Activated CD4-positive, CD25-positive, alpha-beta regulatory T cell treated with anti-CD3 and anti-CD28 coated beads, Interleukin-2, amount 50 U/mL, for 16 hours (primary cell): ENCODE measurements around the gene OGFOD3.

Source experiments
- DNase-seq: peaks from one replicate; pipeline ENCODE4 v3.0.0-alpha.2; 2020; ENCODE audit warnings: low read depth, low spot score

Gene OGFOD3

GRCh38 chr17:82446649-82447048 is 28.3 kb upstream of the OGFOD3 start:
- DNase-seq: no peak

GRCh38 chr17:82446124-82446523 is 27.7 kb upstream of the OGFOD3 start:
- DNase-seq: no peak

DNA sequence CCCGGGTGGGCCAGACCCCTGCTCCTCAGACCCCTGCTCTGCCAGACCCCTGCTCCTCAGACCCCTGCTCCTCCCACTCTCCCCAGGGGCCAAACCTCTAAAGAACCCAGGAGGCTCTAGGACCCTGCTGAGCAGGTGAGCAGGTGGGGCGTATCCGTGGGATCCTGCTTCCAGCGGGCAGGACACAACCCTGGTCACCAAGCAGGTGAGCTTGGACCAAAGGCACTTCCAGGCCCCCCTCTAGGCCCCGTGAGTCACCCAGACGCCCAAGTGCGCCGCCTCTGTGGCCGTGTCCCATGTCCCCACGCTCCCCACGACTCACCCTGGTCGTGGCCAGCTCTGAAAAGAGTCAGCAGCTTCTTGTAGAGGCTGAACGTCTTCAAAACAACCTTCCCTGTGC is 27.2 kb upstream of the OGFOD3 start:
- no peak for DNase-seq

- no peak for DNase-seq
These were observed 26.6 kb upstream of the OGFOD3 start for GRCh38 chr17:82444941-82445521.

DNA sequence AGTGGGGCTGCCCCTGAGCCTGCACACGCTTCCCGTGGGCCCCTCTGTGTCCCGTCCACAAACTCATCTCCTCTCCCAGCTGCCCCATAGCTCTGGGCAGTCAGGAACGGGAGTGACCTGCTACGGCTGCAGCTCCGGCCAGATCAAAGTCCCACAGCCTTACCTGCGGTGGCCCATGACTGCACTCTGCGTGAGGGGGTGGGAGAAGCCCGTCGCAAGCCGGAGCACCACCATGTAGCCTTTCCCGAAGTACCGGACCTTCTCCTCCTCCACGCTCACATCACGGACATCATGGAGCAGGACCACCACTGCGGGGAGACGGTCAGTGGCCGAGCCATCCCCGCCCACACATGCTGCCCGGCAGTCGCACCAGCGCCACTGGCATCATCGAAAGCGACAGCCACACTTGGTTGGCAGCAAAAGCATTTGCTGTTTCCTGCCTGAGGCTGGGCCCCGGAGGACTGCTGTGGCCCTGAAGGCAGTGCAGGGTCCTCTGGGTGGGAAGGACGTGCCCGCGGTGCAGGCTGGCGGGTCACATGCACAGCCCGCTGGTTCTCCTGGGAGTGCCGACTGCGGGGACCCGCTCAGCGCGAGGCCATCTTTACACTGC is 26.0 kb upstream of the OGFOD3 start:
- no peak for DNase-seq

GRCh38 chr17:82443465-82444283 is 25.3 kb upstream of the OGFOD3 start:
- no peak for DNase-seq

DNA sequence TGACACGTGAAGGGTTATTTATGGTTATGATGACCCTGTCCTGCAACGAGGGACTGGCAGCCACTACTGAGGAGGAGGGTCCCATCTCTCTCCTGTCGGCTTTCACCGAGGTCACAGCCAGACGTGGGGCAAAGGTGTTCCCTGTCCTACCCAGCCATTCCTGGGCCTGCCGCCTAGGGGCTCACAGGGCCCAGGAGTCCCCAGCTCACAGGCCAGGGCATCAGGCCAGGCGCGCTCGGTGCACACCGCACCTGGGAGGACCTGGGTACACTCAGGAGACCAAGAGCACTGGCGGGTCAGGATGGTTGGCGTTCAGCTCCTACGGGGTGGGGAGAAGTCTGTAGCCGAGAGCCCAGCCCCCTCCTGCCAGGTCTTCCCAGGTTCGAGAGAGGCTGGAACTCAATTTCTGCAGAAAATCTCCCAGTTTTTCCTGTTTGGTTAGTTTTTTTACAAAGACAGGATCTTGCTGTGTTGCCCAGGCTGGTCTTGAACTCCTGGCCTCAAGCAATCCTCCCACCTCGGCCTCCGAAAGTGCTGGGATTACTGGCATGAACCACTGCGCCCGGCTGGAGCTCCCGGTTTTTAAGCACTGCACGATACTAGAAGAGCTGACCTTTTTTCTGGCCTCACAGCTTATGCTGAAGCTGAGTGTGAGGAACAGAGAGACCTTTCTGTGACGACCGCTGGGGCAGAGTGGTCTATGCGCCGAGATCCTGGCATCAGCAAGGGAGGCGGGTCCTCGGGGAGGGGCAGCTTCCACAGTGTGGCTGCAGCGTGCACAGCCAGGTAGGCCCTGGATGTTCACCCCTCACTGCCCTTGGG is 24.5 kb upstream of the OGFOD3 start:
- no peak for DNase-seq

- DNase-seq: no peak
These were observed 23.5 kb upstream of the OGFOD3 start for GRCh38 chr17:82441691-82442487.

DNA sequence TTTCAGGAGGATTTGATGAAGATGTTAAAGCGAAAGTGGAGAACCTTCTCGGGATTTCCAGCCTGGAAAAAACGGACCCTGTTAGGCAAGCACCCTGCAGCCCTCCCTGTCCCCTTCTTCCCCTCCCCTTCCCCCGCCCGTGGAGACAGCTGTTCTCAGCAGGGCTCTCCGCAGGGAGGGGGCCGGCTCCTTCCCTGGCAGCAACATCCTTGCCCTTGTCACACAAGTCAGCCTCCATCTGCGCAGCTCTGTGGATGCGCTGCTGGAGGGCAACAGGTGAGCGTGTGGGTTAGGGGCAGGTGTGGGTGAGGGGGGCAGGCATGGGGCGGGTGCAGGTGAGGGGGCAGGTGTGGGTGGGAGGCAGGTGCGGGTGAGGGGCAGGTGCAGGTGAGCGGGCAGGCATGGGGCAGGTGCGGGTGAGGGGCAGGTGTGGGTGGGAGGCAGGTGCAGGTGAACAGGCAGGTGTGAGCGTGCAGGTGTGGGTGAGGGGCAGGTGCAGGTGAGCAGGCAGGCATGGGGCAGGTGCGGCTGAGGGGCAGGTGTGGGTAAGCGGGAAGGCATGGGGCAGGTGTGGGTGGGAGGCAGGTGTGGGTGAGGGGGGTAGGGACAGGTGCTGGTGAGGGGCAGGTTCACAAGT is 22.7 kb upstream of the OGFOD3 start:
- no peak for DNase-seq

GRCh38 chr17:82440469-82440981 is 22.1 kb upstream of the OGFOD3 start:
- no peak for DNase-seq

DNA sequence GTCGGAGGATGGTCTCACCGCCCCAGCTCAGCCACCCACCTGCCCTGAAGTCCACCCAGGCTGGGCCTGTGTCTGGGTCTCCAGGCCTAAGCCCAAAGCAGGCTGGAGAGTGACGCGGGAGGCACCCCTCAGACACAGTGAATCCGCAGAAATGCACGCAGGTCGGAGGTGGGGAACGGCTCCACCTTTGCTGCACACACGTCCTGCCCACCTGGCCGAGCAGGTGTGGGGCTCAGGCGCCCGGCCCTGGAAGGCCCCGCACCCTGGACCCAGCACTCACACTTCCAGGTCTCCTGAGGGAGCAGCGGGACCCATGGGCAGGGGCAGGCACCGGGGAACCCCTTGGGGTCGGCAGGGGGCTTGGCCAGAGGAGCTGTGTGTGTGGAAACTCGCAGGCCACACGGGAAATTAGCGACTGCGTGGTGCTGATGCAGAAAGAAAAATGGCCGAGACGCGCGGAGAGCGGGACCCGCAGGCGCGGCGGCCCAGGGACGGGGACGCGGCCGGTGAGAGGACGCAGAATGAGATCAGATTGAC is 21.5 kb upstream of the OGFOD3 start:
- DNase-seq: no peak

GRCh38 chr17:82439194-82439828 is 20.9 kb upstream of the OGFOD3 start:
- no peak for DNase-seq

DNA sequence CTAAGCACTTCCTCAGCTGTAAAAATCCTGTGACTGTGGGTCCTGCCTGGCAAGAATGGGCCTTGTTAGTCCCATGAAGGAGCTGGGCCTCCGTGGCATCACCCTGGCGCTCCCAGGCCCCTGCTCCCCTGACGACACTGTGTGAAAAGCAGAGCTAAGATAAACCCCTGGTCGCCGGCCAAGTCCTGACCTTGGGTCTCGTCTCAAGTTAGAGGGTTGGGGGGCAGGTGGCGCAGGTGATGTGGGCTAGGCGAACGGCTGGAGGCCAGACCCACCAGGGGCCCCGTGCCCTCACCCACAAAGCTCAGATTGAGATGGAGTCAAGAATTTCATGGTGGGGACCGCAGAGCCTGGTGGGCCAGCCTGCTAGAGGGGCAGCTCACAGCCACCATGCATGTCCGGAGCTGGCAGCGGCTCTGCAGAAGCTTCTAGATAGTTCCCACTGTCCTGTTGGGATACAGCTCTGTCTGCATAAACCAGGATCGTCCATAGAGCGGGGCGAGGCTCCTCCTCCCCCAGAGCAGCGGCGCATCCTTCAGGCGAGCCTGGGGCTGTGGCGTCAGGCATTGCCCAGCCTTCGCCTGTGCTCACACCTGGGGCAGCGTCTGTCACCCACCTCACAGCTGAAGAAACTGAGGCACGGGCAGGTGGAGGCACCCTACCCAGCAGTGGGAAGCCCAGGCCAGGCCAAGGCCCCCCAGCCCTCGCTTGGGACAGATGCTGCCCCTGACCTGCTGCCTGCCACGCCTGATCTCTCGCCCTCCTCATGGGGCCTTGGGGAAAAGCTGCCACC is 20.2 kb upstream of the OGFOD3 start:
- DNase-seq: no peak

DNA sequence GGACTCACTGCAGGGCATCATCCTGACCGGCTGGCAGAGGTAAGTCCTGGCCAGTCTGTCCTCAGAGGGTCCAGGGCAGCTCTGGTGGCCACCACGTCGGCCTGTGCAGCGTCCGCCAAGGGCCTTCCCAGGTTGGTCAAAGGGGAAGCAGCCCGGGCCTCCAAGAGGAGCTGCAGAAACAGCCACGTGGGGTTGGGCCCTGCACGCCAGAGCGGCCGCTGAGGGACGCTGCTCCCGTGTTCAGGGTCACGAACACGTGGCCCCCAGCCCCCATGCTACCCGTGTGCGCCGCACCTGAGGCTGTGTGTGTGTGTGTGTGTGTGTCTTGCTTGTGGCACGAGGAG is 18.9 kb upstream of the OGFOD3 start:
- no peak for DNase-seq

DNA sequence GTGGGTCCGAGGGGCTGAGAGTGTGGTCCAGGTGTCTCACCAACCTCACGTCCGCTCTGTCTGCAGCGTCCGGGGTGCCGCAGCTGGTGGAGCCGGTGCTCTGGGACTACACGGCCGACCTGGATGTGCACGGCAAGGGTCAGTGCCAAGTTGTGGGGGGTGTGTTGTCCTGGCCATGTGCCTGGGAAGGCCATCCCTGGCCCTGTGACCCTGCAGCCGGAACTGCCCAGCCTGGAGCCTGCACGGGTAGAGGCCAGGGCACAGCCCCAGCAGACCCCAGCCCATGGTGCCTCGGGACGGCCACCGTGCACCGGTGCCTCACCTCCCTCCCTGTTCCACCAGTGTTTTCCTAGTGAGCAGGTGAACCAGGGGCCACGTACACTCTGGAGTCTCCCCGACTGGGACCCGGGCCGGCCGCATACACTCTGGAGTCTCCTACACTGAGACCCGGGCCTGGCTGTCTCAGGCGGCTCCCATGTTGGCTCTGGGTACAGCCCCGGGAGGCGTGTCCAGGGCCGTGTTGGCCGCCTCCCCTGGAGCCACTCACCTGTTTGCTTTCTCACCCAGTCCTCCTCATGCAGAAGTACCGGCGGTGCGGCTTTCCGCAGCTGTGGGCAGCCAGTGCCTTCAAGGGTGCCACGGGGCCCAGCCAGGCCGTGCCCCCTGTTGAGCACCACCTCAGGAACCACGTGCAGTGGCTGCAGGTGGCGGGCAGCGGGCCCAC is 18.4 kb upstream of the OGFOD3 start:
- DNase-seq: no peak

DNA sequence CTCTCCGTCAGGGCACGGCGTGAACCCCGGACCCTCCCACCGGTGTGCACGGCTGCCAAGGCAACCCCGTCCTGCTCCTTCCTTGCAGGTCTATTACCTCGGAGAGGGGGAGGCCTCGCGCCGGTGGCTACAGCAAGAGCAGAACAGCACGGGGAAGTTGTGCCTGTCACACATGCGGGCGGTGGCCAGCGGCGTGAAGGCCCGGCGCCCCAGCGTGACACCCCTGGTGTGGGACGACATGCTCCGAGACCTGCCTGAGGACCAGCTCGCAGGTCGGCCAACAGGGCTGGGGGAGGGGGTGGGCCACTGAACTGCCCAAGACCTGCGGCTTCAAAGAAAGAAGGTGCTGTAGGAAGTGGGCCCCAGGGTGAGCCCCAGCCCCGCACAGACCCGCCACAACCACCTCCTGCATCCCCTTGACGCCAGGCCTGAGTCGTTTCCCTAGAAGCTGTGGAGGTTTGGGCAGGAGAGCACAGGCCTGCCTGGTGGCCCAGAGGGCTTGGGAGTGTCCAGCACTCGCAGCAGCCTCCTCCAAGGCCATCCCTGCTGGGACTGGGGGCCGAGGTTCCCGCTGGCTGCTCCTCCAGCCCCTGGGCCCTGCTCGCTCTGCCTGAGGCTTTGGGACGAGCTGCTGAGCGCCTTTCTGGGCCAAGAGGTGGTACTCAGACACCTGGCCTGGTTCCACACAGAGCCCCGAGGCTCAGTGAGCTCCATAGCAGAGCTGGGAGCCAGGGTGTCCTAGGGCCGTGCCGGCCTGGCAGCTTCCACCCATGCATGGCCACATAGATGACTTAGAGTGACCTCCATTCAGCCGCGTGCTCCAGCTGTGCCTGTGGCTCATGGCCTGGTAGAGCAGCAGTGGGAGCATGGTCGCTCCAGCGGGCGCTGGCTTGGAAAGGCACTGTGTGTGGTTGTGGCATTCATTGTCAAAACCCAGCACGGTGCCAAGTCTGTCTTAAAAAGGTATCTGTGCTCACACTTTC is 17.5 kb upstream of the OGFOD3 start:
- DNase-seq: no peak

DNA sequence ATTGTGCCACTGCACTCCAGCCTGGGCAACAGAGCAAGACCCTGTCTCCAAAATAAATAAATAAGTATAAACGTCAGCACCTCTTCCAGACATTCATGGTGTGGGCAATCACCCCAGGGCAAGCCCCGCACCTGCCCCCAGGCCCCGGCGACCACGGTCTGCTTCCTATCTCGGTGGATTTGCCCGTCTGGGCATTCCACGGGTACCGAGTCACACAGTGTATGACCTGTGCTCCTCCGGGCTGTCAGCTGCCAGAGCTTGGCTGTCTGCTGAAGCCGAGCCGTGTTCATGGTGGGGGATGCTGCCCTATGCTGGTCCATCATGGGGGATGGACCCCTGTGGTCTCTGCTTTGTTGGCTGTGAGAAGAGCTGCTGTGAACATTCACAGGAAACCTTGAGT is 16.7 kb upstream of the OGFOD3 start:
- no peak for DNase-seq
